Fibroblast of the aortic adventitia (primary cell): Measurements from ENCODE around the gene NUDT6. TPM values are rescaled to one million over a fixed set of nuclear protein-coding genes. Genes with fewer than 3 reads are reported as not detected.

Source experiments
- DNase-seq: peaks from one replicate; pipeline ENCODE4 v3.0.0-alpha.2; 2010; ENCODE audit warnings: low read depth
- H3K4me3 ChIP-seq: 2 replicates; pipeline ENCODE4 v1.5.1; 2011; ENCODE audit warnings: low read depth, mild to moderate bottlenecking, control low read depth, low read length, moderate library complexity
- total RNA-seq: library from RNA; depleted of rRNA; stranded (reverse); fragments of >200 nt; gene quantifications from 2 replicates; pipeline ENCODE4 v1.2.3, GENCODE V29; 2012; ENCODE audit warnings: low replicate concordance
- TF ChIP-seq, protein P1 (sequence below): IDR thresholded peaks from 2 replicates; pipeline ENCODE4 v1.5.1; 2011; ENCODE audit warnings: mild to moderate bottlenecking, low read length, control low read depth, inconsistent platforms; ENCODE audit not compliant: insufficient read depth

NUDT6 gene
- total RNA-seq, 1 donor = 8.5 TPM

DNA sequence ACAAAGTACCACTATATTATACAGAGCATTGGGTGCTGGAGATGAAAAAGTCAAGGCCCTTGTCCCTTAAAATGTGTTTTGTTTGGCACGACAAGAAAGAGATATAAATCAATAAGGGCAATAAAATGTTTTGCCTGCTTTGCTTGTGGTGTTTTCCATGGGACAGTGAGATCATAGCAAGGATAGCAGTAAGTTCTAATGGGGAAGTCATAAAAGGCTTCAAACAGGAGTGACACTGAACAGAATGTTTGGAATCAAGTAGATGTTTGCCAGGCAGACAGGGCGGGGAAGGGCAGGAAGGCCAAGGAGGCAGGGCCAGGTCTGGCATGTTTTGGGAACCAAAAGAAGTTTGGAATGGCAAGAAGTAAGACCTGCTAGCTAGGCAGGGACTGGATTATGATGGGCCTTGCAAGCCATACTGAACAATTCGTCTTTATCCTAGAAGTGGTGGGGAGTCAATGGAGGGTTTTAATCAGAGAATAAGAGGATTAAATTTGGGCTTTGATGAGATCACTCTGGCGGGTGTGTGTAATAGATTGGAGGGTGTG, 79.3 kb downstream of the NUDT6 start:
- TF ChIP-seq, protein P1, sequence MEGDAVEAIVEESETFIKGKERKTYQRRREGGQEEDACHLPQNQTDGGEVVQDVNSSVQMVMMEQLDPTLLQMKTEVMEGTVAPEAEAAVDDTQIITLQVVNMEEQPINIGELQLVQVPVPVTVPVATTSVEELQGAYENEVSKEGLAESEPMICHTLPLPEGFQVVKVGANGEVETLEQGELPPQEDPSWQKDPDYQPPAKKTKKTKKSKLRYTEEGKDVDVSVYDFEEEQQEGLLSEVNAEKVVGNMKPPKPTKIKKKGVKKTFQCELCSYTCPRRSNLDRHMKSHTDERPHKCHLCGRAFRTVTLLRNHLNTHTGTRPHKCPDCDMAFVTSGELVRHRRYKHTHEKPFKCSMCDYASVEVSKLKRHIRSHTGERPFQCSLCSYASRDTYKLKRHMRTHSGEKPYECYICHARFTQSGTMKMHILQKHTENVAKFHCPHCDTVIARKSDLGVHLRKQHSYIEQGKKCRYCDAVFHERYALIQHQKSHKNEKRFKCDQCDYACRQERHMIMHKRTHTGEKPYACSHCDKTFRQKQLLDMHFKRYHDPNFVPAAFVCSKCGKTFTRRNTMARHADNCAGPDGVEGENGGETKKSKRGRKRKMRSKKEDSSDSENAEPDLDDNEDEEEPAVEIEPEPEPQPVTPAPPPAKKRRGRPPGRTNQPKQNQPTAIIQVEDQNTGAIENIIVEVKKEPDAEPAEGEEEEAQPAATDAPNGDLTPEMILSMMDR = no peak
- DNase-seq = peak; percentile 56
- no peak overlapping the region for H3K4me3 ChIP-seq

Other genes starting within 250 kb of the NUDT6 start
- 2.0 and 5.8 TPM in 2 replicates for gene BBS12, start 189.9 kb downstream of the NUDT6 start, total RNA-seq
- gene FGF2, start 95.8 kb downstream of the NUDT6 start, total RNA-seq = 16.3 and 79.5 TPM in 2 replicates